T follicular helper cell (primary cell): ENCODE measurements around the gene PDE1C.
"Not testable (repeated sequence)": the region's sequence is repeated elsewhere in the genome, so short reads cannot be mapped to it uniquely, and the experiment has no call there.

Experiments used
- DNase-seq: peaks from one replicate; pipeline ENCODE4 v3.0.0-alpha.2; 2020; ENCODE audit warnings: low read depth
- total RNA-seq, 2 experiments: gene quantifications; one replicate each; lab custom pipeline; 2026; lab: John Stamatoyannopoulos, UW

The PDE1C gene
- total RNA-seq = 0 reads per million in 2 experiments

GRCh38 chr7:32070406-32071360, at the start of gene PDE1C:
PDE1C (minus strand) TSS chr7:32070407.
- DNase-seq = no peak

GRCh38 chr7:32119790-32120196, 49.6 kb upstream of the PDE1C start:
- no peak for DNase-seq

DNA sequence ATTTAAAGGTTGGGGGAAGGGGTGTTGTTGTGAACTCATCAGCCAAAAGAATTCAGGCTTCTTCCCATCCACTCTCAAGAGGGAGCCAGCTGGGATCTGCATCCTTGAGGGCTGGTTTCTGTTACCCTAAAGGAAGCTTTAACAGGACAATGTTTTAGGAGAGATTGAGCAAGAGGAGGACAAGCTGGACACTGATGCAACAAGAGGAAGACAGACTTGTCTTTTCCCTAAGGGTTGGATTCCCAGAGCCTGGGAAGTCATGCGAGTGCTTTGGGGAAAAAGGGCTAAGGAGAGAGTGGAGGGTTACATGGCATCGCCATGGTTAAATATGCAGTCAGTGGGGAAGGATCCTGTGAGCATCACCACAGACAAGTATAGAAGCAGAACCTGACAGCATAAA, 47.6 kb upstream of the PDE1C start:
- DNase-seq = no peak

DNA sequence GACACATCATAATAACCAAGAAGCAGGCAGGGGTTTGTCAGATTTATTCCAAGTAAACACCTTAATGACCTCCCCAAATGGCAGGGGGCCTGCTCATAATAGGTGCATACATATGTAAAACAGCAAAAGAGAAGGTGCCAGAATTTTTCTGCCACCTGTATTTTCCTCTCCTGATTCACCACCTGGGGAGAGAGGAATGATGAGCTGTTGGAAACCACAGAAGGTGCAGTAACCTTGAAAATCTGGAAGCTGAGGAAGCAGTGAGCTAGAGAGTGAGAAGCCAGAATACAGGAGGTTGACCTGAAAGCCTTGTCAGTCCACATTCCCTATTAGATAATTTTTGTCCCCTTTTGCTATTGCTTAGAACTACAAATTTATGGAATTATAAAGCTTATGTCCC, 46.2 kb upstream of the PDE1C start:
- no peak for DNase-seq

GRCh38 chr7:32115831-32116230, 45.6 kb upstream of the PDE1C start:
- DNase-seq = no peak

DNA sequence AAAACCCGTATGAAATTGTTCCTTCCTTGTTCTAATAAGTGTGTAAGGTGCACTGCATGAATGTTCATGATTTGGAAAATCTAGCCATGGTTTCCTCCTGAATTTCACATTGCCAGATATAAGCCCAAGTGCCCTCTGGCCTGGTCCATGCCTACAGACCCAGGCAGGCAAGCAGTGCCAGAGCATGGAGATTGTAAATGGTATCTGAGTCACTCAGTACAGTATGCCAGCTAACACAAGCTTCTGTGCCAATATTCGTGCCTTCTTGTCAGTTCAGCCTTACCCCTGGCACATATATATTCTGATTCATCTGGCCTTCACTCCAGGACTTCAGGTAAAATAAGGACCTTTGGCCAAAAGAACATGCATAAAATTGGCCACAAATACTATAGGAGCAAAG, 38.4 kb upstream of the PDE1C start:
- DNase-seq = no peak

DNA sequence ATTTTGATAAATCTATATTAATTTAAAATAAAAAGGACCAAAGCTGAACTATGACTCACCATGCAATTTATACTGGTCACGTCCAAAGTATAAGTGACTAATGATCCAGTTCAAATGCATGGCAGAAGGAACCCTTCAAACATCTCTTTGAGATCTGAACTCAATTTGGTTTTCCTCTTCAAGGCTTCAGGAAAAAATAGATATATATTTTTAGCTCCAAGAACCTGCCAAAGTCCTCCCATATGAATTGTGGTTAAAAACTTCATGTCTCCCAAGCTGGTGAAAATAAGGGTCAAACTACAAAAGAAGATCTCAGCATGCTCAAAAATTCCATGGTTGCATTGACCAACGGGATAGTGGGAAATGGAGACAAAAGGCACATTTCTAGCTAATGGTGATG, 34.6 kb upstream of the PDE1C start:
- no peak for DNase-seq

DNA sequence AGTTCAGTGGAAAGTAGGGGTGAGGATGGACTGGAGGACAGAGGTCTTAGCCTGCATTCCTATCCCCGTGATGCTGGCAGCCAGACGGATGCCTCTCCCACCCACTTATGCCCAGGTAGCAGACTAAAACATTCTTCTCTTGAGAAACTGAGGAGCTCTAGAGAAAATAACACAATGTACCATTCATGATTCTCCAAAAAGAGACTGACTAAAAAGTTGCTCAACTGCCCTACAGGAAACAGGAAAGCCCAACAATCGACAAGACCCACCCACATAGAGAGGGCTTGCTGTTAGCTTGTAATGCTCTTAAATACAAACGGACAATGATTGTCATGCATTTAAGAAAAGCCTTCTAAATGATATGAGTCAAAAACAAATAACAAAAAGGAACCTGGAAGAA, 33.2 kb upstream of the PDE1C start:
- DNase-seq = no peak

- no peak for DNase-seq
These were observed 32.2 kb upstream of the PDE1C start for GRCh38 chr7:32102432-32102873.

- no peak for DNase-seq
These were observed 30.2 kb upstream of the PDE1C start for GRCh38 chr7:32100407-32100907.

GRCh38 chr7:32094516-32094915, 24.3 kb upstream of the PDE1C start:
- DNase-seq = no peak

DNA sequence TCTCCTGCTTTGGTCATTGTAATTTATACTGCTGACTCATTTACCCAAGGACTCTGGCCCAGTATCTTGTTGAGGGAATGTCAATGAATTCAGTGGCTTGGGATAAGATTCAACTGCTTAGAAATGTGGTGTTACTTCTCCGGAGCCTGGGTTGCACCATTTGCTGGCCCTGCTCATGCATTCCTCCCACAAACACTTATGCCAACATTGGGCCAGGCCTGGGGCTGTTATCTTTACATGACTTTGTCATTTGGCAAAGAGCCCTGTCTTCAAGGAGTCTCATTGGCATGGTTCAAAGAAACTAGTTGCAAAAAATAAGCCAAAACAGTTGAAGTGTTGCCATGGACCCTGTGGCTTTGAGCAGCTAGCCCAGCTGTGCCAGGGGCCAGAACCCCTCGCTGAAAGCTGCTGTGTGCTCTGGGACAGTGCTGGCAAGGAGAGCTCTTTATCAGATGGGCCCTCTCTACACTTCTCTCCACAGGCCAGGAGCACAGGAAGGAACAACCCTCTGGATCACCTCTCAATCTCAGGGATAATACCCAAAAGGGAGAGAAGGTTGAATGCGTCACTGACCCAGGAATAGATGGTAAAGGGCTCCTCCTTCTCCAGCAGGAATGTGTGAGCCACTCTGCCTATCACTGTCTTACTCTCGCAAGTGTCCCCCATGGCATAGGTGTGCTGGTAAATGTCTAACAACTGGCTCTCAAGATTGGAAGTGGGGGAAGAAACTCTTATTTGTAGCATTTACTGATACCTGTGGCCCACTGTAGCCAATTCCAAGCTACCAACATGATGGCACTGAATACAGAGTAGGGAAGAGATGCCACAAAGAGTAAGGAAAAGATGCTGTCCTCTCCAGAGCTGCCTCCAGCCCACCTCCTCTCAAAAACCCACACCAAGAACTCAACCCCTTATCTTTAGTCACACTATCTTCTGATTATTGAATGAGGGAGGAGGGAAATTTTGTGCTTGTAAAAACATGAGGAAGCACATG, 23.5 kb upstream of the PDE1C start:
- DNase-seq = no peak

GRCh38 chr7:32092346-32092745, 22.1 kb upstream of the PDE1C start:
- DNase-seq = no peak

DNA sequence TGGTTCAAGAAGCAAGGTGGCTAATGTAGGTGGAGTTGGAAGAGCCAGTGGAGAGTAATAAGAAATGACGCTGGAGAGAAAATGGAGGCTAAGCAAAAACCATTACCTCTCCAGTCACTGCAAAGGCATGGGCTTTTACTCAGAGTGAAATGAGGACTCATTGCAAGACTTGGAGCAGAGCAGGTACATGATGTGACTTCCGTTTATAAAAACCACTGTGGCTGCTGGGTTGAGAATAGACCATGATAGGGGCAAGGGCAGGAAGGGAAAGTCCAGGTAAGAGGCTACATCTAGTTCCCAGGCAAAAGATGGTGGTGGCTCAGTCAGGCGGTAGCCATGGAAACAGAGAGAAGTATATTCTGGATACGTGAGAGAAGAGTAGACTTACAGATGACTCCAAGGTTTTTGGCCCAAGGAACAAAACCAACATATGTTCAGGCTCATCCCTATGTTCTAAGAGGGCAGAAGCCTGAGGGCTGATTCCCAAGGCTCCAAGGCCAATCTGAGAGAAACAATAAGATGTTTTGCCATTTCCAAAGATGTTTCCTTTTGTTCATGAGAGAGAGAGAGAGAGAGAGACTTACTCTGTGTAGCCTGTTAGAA, 21.5 kb upstream of the PDE1C start:
- DNase-seq = no peak

- no peak for DNase-seq
These were observed 19.5 kb upstream of the PDE1C start for GRCh38 chr7:32089678-32090077.

GRCh38 chr7:32089256-32089655, 19.0 kb upstream of the PDE1C start:
- DNase-seq = no peak

- DNase-seq = no peak
These were observed 18.3 kb upstream of the PDE1C start for GRCh38 chr7:32088451-32088881.

GRCh38 chr7:32079510-32079909, 9.3 kb upstream of the PDE1C start:
- no peak for DNase-seq

GRCh38 chr7:32078824-32079223, 8.6 kb upstream of the PDE1C start:
- no peak for DNase-seq

- no peak for DNase-seq
These were observed 7.6 kb upstream of the PDE1C start for GRCh38 chr7:32077806-32078205.

DNA sequence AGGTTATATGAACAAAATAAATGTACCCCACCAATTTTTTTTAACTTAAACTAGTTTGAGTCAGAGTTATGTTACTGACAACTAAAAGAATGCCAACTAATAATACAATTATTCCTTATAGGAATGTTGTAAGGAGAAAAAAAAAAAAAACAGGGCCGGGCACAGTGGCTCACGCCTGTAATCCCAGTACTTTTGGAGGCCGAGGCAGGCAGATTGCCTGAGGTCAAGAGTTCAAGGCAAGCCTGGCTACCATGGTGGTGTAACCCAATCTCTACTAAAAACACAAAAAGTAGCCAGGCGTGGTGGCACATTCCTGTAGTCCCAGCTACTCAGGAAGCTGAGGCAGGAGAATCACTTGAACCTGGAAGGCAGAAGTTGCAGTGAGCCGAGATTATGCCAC, 6.6 kb upstream of the PDE1C start:
- not testable (repeated sequence) for DNase-seq

- no peak for DNase-seq
These were observed 5.4 kb upstream of the PDE1C start for GRCh38 chr7:32075612-32076011.
